ENCODE measurements around the gene NFE2L2. TPM values are rescaled to one million over a fixed set of nuclear protein-coding genes. Genes with fewer than 3 reads are reported as not detected.

The NFE2L2 gene
- total RNA-seq, 2 experiments from 2014 or later: 26.2 to 58.6 TPM

DNA sequence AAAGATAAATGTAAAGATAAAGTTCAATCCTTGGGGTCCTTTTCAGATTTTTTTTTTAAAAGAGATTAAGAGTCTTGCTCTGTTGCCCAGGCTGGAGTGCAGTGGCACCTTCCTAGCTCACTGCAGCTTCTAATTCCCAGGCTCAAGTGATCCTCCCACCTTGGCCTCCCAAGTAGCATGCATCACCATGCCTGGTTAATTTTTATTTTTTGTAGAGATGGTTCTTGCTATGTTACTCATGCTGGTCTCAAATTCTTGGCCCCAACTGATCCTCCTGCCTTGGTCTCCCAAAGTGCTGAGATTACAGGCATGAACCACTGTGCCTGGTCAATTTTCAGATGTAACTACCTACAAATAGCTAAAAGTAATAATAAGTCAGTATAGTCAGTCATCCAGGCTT lies 21.1 kb downstream of the NFE2L2 start:
- H3K36me3 ChIP-seq (ENCODE audit: insufficient read depth, low read length): peaks cover 38% of the 10 kb centered on the region
- CTCF ChIA-PET (ENCODE audit: unreplicated experiment): interaction anchor here (0.7 kb wide), 1 partner anchor 10 kb away, joined by 3 read pairs; no protein-coding TSS in a partner anchor
- no peaks in the 10 kb centered on the region for H3K9me2 ChIP-seq (ENCODE audit: insufficient read depth, low read length)
- H4K20me1 ChIP-seq (ENCODE audit: insufficient read depth, low read length): peaks cover 28% of the 10 kb centered on the region
- H3K4me2 ChIP-seq (ENCODE audit: low read length): no peak overlapping the region
- H3K4me3 ChIP-seq (ENCODE audit: low read depth, low read length, poor library complexity, severe bottlenecking): no peak overlapping the region
- peaks cover 95% of the 10 kb centered on the region for H3K79me2 ChIP-seq (ENCODE audit: insufficient read depth, low read depth, low read length)
- DNase-seq (ENCODE audit: low spot score): no peak
- H3K9me3 ChIP-seq (ENCODE audit: low read length): no peaks in the 10 kb centered on the region
- POLR2A ChIA-PET: interaction anchor here (0.7 to 1.2 kb wide), 3 partner anchors 17 to 173 kb away, joined by 3 to 4 read pairs (median 4); partner anchors contain the start of gene NFE2L2
- no TSS peak for BruUV-seq (replicated peaks)
- no peak overlapping the region for H2AFZ ChIP-seq (ENCODE audit: low read length)
- TF ChIP-seq EZH2phosphoT487 (IDR thresholded peaks at IDR 0.05; ENCODE audit: borderline replicate concordance, low read depth, low read length): no peak
- no peak for TF ChIP-seq CTCF (conservative IDR thresholded peaks at IDR 0.05; ENCODE audit: low read length)
- H3K27ac ChIP-seq (ENCODE audit: low read depth, low read length, poor library complexity, severe bottlenecking): no peak overlapping the region
- intact Hi-C loops (cut with micrococcal nuclease; ENCODE audit: unreplicated experiment): no loop called here
- H3K4me1 ChIP-seq (ENCODE audit: insufficient read depth, low read length, poor library complexity, severe bottlenecking): peaks cover 35% of the 10 kb centered on the region

DNA sequence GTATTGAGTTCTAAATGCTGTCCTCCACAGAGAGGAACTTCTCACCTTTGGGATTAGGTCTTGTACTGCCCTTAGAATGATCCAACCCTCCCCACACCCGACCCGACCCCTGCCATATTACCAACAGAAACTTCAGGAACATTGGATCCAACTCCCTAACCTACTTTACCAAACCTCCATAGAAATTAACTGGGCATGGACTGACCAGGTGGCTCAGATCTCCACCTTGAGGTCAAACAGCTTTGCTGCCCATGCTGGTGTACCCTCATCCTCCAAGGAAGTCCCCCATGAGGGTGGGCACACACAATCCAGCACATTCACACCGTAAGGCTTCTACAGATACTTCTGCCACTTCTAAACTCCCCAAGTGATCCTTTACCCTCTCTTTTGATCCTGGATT lies 21.5 kb downstream of the NFE2L2 start:
- Histone ChIP-seq H3K27ac (ENCODE audit: low read depth, low read length, poor library complexity, severe bottlenecking) (no peak overlapping the region), H3K4me2 (ENCODE audit: low read length) (no peak overlapping the region), H3K9me3 (ENCODE audit: low read length) (no peaks in the 10 kb centered on the region), H3K79me2 (ENCODE audit: insufficient read depth, low read depth, low read length) (peaks cover 95% of the 10 kb centered on the region), H3K36me3 (ENCODE audit: insufficient read depth, low read length) (peaks cover 37% of the 10 kb centered on the region), H3K4me3 (ENCODE audit: low read depth, low read length, poor library complexity, severe bottlenecking) (no peak overlapping the region), H3K4me1 (ENCODE audit: insufficient read depth, low read length, poor library complexity, severe bottlenecking) (peaks cover 35% of the 10 kb centered on the region), H2AFZ (ENCODE audit: low read length) (no peak overlapping the region), H3K9me2 (ENCODE audit: insufficient read depth, low read length) (no peaks in the 10 kb centered on the region), H4K20me1 (ENCODE audit: insufficient read depth, low read length) (peaks cover 26% of the 10 kb centered on the region)
- BruUV-seq (replicated peaks): no TSS peak
- TF ChIP-seq EZH2phosphoT487 (IDR thresholded peaks at IDR 0.05; ENCODE audit: borderline replicate concordance, low read depth, low read length) (no peak), CTCF (conservative IDR thresholded peaks at IDR 0.05; ENCODE audit: low read length) (no peak)
- POLR2A ChIA-PET: interaction anchor here (0.7 to 1.2 kb wide), 3 partner anchors 17 to 173 kb away, joined by 3 to 4 read pairs (median 4); partner anchors contain the start of gene NFE2L2
- intact Hi-C loops (cut with micrococcal nuclease; ENCODE audit: unreplicated experiment): no loop called here
- CTCF ChIA-PET (ENCODE audit: unreplicated experiment): interaction anchor here (0.7 kb wide), 1 partner anchor 10 kb away, joined by 3 read pairs; no protein-coding TSS in a partner anchor
- DNase-seq (ENCODE audit: low spot score): no peak

DNA sequence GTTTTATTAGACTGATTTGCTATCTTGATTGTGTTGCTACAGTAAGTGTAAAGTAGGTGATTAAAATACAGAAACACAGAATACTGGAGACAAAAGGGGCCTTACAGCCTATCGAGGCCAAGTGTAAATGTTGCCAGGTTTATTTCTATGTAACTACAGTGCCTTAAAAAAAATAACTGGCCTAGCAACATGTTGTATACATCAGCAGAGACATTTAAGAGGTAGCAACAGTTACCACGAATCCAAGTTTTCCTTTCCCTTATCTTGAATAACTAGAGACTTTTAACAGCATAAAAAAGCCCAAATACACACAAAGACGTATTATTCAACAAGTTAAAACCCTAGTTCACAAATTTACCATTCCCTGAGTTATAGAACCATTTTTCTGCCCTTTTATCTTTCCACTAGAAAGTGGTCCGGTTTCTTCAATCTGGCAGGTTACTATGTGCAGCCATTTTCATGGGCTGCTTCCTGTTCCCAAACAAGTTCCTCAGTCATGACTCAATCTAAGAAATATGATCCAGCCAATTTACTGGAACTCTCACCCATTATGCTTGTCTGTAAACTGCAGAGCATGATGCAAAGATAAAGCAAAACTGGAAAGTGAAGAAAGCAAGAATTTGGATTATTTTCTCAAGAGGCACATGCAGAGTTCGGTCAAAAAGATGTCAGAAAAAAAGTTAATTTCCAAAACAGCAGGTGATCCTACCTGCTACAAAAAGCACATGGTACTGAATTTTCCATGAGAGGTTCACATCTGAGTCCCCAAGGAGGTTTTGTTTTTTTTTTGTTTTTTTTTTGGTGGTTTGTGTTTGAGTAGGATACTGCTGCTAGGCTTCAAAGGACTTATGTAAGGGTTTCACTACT lies 22.2 kb downstream of the NFE2L2 start:
- H3K36me3 ChIP-seq (ENCODE audit: insufficient read depth, low read length): peaks cover 40% of the 10 kb centered on the region
- POLR2A ChIA-PET: no interaction called here
- no peak overlapping the region for H3K4me3 ChIP-seq (ENCODE audit: low read depth, low read length, poor library complexity, severe bottlenecking)
- H4K20me1 ChIP-seq (ENCODE audit: insufficient read depth, low read length): peaks cover 20% of the 10 kb centered on the region
- no peak for DNase-seq (ENCODE audit: low spot score)
- TSS peak; percentile 3 for BruUV-seq (replicated peaks)
- peaks cover 95% of the 10 kb centered on the region for H3K79me2 ChIP-seq (ENCODE audit: insufficient read depth, low read depth, low read length)
- TF ChIP-seq EZH2phosphoT487 (IDR thresholded peaks at IDR 0.05; ENCODE audit: borderline replicate concordance, low read depth, low read length): no peak
- no peak for TF ChIP-seq CTCF (conservative IDR thresholded peaks at IDR 0.05; ENCODE audit: low read length)
- no peaks in the 10 kb centered on the region for H3K9me2 ChIP-seq (ENCODE audit: insufficient read depth, low read length)
- no peak overlapping the region for H2AFZ ChIP-seq (ENCODE audit: low read length)
- peaks cover 35% of the 10 kb centered on the region for H3K4me1 ChIP-seq (ENCODE audit: insufficient read depth, low read length, poor library complexity, severe bottlenecking)
- intact Hi-C loops (cut with micrococcal nuclease; ENCODE audit: unreplicated experiment): no loop called here
- CTCF ChIA-PET (ENCODE audit: unreplicated experiment): no interaction called here
- H3K9me3 ChIP-seq (ENCODE audit: low read length): no peaks in the 10 kb centered on the region
- no peak overlapping the region for H3K27ac ChIP-seq (ENCODE audit: low read depth, low read length, poor library complexity, severe bottlenecking)
- no peak overlapping the region for H3K4me2 ChIP-seq (ENCODE audit: low read length)
